Measurements from ENCODE around the gene ZDHHC8. TPM values are rescaled to one million over a fixed set of nuclear protein-coding genes. Genes with fewer than 3 reads are reported as not detected.
A peak's percentile ranks its signal among the peaks of the same experiment; 100 is the strongest.

Gene ZDHHC8
- total RNA-seq, 1 donor from 2014 or later = 51.6 TPM

DNA sequence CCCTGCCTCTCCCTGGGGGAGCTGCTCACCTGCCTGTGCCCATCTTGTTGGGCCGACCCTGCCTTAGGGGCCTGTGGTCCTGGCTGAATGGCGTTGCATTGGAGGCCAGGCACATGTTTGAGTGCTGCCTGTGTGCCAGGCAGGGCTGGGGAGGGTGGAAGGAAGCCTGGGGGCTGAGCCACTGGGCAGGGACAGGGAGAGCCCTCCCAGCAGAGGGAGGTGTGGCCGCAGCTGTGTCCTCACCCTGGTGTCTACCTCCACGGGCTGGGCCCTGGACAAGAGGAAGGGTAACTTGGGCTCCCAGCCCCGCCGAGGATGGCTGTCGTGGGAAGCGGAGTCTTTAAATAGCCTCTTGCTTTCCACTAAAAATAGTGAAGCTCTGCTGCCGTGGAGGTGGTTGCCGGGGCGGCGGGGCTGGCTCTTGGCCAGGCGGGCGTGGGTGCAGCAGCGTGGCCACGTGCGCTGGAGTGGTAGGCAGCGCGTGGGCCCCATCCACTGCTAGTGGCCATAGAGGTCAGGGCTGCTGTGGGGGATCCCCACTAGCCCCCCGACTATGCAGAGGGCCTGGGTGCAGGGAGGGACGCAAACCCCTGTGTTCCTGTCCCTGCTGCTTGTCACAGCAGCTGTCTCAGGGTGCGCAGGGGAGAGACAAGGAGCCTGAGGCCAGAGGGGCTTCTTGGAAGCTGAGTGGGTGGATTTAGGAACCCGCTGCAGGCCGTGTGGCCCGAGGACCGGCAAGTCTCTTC lies 6.2 kb downstream of the ZDHHC8 start:
- intact Hi-C loops (cut with micrococcal nuclease) = no loop called here
- DNase-seq (peak; percentile 81), ATAC-seq (peak; percentile 79)

DNA sequence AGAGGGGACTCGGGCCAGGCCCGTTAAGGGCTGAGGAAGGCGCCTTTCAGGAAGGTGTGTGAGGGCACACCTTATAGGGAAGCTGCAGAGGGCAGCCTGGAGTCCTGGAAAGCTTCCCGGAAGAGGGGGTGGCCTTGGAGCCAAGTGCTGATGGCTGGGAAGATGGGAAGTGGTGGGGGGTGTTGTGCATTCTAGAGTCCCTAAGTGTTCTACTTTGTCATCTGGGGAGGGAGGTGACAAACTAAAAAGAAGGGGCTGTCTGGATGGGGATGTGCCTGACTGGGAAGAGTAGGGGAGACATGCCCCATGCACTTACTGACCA lies 6.8 kb downstream of the ZDHHC8 start:
- DNase-seq = no peak
- intact Hi-C loops (cut with micrococcal nuclease) = no loop called here
- ATAC-seq = peak; percentile 45

DNA sequence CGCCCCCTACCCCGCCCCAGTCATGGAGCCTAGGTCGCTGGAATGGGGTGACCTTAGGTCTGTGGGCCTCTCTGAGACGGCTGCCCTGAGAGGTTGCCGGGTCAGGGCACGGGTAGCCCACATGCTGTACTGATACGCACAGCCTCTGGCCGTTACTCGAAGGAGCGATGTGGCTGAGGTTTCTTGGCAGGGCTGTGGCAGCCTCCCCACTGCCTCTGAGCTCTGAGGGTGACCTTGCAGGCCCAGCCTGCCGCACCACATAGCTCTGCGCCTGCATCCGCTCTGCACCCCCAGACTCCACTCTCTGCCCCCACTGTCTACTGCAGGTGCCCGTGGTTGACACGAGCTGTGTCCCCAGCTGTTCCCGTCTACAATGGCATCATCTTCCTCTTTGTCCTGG lies 7.3 kb downstream of the ZDHHC8 start:
- no peak for DNase-seq
- intact Hi-C loops (cut with micrococcal nuclease) = no loop called here
- ATAC-seq = peak; percentile 10

DNA sequence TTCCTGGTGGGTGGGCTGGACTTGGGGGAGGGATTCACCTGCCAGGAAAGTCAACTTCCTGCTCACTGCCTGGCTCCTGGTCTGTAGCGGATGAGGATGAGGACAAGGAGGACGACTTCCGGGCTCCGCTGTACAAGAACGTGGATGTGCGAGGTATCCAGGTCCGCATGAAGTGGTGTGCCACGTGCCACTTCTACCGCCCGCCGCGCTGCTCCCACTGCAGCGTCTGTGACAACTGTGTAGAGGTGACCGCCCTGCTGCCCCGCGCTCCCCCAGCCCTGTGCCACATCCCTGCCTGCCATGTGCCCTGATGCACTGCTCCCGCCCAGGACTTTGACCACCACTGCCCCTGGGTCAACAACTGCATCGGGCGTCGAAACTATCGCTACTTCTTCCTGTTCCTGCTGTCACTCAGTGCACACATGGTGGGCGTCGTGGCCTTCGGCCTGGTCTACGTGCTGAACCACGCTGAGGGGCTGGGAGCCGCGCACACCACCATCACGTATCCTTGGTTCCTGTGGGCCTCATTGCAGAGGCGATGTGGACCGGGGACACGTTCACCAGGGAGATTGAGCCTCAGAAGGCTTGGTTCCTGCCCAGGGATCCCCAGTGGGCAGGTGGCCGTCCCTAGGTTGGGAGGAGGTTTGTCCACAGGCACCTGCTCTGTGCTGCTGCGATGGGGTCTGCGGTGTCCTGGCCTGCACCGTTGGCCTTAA lies 7.9 kb downstream of the ZDHHC8 start:
- intact Hi-C loops (cut with micrococcal nuclease) = no loop called here
- DNase-seq (no peak), ATAC-seq (no peak)

DNA sequence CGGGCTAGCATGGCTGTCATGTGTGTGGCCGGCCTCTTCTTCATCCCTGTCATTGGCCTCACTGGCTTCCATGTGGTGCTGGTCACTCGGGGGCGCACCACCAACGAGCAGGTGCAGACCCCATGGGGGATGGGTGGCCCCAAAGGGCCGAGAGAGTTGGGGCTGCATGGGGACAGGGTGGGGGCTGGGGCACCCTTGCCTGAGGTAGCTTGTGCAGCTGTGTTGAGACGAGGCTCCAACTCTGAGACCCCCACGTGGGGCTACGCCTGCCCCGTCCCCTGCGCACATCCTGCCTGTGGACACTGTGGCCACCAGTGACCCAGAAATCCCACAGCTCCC lies 8.5 kb downstream of the ZDHHC8 start:
- DNase-seq (no peak), ATAC-seq (no peak)
- intact Hi-C loops (cut with micrococcal nuclease) = no loop called here

DNA sequence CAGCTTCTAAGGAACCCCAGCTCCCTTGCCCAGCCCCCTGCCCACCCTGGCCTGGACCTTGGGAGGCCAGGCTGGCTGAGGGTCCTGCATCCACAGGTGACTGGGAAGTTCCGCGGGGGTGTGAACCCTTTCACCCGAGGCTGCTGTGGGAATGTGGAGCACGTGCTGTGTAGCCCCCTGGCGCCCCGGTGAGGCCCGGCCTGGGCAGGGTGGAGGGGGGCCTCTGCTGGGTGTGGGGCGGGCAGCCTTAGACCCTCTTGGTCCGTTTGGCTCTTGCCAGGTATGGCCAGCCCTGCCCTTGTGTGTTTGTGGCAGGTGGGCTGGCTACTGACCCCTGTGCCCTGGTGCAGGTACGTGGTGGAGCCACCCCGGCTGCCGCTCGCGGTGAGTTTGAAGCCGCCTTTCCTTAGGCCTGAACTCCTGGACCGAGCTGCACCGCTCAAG lies 8.9 kb downstream of the ZDHHC8 start:
- DNase-seq (no peak), ATAC-seq (no peak)
- intact Hi-C loops (cut with micrococcal nuclease) = no loop called here

DNA sequence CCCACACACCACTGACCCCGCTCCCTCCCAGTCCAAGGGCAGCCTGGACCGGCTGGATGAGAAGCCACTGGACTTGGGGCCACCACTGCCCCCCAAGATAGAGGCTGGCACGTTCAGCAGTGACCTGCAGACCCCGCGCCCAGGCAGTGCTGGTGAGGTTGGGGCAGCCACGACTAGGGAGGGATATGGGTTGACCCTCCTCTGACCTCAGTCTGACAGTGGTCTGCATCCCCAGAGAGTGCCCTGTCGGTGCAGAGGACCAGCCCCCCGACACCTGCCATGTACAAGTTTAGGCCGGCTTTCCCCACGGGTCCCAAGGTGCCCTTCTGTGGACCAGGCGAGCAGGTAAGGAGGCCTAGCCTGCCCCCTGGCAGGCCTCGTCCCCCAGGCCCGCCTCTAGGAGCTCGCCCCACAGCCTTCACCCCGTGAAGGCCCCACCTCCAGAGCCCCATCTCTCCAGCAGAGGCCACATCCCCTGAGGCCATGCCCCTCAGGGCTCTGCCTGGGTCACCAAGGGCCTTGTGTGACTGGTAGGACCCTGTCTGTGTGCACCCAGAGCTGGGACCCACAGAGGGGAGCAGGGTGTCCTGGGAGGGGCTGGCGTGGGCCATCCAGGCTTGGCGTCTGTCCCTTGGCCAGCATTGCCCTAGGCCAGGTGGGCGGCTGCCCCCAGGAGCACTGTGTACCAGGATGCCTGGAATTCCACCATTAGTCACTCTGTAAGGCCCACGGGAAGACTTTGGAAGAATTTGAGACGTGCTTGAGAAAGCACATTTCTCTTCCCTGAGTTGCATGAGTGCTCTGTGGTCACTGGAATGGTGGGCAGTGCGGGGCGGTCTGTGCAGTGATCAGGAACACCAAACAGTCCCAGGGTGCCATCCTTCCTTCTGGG lies 9.8 kb downstream of the ZDHHC8 start:
- ATAC-seq (no peak), DNase-seq (no peak)
- intact Hi-C loops (cut with micrococcal nuclease) = no loop called here

DNA sequence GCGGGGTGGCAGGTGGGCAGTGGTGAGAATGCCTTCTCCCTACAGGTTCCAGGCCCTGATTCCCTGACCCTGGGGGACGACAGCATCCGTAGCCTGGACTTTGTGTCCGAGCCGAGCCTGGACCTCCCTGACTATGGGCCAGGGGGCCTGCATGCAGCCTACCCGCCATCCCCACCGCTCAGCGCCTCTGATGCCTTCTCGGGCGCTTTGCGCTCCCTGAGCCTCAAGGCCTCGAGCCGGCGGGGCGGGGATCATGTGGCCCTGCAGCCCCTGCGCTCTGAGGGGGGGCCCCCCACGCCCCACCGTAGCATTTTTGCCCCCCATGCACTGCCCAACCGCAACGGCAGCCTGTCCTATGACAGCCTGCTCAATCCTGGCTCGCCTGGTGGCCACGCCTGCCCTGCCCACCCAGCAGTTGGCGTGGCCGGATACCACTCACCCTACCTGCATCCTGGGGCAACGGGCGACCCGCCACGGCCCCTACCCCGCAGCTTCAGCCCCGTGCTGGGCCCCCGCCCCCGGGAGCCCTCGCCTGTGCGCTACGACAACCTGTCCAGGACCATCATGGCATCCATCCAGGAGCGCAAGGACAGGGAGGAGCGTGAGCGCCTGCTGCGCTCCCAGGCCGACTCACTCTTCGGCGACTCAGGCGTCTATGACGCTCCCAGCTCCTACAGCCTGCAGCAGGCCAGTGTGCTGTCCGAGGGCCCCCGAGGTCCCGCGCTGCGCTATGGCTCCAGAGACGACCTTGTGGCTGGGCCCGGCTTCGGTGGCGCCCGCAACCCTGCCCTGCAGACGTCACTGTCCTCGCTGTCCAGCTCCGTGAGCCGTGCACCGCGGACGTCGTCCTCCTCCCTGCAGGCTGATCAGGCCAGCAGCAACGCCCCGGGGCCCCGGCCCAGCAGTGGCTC lies 11.4 kb downstream of the ZDHHC8 start:
- ATAC-seq (no peak), DNase-seq (no peak)
- intact Hi-C loops (cut with micrococcal nuclease) = no loop called here

DNA sequence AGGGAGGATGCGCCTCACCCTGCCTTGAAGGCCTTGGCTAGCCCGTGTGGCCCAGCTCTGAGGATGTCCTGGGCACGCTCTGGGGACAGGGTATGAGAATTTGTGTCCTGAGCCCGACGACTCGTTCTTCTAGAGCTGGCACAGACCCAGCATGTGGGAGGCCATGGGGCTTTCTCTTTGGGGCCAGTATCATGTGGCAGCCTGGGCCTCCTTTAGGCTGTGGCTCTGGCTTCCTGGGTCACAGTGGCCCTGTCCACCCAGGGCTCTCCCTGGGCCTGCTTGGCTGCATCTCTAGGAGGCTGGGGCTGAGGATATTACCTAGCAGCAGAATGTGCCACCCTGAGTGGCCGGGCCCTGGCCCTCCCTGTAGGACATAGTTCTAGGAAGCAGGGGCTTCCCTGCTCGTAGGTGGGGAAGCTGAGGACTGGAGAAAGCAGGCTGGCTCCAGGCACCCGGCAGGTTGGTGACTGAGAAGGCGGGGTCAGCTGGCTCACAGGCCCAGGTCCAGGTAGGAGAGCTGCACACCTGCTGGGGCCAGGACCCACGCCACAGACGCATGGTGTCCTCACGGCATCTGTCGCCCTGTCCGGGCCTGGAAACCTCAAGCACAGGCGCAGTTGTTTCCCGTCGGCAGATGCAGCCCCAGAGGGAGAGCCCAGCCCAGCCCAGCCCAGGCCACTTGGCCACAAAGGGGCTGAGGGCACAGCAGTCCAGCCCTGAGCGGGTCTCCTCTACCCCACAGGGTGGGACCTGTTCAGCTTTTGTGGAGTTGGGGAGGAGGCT lies 12.5 kb downstream of the ZDHHC8 start:
- DNase-seq (no peak), ATAC-seq (no peak)
- intact Hi-C loops (cut with micrococcal nuclease) = no loop called here

DNA sequence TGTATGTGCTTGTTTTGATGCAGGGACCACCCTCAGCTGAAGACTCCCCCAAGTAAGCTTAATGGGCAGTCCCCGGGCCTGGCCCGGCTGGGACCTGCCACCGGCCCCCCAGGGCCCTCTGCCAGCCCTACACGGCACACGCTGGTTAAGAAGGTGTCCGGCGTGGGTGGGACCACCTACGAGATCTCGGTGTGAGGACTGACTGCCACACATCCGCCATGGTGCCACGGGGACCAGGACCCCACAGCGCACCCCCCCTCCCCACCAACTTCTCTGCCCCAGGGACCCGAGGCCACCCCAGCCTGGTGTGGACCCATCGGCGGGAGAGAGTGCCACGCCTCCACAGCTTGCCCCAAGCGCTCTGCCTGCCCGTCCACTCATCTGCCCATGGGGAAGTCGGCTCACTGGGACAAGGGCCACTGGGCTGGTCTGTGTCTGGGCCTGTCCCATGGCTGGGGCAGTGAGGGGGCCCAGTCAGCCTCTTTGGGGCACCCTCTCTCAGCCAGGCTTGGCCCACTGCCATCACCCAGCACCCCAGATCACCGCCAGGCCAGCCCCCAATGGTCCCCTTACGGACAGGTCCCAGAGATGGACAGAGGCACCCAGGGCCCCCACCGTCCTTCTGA lies 13.7 kb downstream of the ZDHHC8 start:
- DNase-seq (no peak), ATAC-seq (no peak)
- intact Hi-C loops (cut with micrococcal nuclease) = no loop called here

DNA sequence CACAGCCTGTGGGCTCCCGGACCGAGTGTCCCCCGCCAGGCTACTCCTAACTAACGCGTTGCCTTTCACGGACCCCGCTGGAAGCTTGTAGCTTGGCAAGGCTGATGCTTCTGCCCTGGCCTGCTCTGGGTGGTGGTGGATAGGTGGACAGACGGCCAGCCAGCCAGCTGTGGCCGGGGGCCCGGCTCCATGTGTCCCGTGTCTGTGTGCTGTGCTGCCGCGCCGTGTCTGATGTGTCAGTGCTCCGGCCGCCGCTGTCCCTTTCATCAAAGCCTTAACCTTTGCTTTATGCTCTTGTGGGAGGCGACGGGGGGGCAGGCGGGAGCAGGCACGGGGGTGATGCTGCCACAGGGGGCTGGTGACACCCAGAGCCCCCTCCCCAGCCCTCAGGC lies 14.2 kb downstream of the ZDHHC8 start:
- intact Hi-C loops (cut with micrococcal nuclease) = no loop called here
- no peak for ATAC-seq

DNA sequence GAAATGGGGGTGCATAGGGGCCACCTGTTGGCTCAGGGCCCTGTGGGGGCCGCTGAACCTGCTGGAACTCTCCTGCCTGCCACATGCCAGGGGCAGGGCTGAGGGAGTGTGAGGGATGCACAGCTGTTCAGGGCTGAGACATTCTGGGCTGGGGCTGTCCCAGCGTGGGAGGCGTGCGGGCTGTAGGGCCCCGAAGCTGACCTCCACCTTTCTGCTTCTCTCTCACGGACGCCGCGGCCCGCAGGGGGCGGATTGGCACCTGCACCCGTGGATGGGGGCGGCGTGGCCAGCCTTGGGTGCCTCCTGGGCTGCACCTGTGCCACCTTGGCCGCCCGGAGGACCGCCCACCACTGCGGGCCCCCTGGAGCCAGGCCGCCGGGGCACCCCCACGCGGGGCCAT lies 15.2 kb downstream of the ZDHHC8 start:
- DNase-seq (no peak), ATAC-seq (no peak)
- intact Hi-C loops (cut with micrococcal nuclease) = no loop called here

More for the DNA sequence above, 14.2 kb downstream of the ZDHHC8 start:
- DNase-seq = no peak

DNA sequence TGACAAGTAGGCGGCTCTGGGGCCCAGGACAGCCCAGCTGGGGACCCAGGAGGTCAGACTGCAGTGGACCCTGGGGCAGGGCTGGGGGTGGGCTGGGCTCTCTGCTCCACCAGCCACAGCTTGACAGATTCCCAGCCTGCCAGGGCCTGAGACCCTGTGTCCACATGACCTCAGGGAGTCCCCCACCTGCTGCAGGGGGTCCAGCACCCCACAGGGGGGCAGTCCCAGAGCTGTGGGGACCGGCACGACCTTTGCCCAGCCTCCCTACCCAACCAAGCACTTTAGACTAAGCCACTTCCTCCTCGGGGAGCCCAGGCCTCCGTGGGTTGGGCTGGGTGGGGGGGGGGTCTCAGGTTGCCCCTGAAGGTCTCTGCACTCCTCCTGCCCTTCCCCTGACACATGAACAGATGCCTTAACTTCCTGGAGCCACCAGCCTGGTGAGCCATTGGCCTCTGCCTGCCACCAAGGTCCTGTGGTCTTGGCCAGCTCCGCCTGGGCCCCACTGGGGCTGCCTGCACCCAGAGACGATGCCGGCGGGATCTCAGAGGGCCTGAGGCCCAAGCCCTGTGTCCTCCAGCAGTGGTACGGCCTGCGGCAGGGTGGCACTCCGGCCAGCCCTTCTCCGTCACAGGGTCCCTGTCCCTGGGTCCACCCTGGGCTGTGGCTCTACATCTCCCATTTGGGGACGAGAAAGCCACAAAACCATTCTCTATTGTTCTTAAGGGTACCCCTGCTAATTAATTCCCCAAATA lies 15.8 kb downstream of the ZDHHC8 start:
- DNase-seq = no peak
- intact Hi-C loops (cut with micrococcal nuclease) = no loop called here
- no peak for ATAC-seq

DNA sequence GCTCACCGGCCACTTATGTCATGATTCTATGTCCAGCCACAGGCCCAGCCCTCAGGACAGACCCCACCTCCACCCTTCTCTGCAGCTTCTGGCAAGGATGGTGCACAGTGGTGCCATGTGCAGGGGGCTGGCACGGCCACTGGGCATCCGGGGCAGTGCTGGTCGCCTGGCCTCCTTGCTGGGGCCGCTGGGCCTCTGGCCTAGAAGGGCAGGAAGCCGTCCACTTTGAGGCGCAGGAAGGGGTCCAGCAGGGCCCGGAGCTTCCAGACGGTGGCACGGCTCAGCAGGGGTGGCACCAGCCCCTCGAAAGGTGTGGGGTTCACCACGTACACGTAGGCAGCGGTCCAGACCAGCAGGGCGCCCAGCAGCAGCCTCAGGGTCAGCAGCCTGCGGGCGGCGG lies 16.8 kb downstream of the ZDHHC8 start:
- DNase-seq (no peak), ATAC-seq (no peak)
- intact Hi-C loops (cut with micrococcal nuclease) = no loop called here

DNA sequence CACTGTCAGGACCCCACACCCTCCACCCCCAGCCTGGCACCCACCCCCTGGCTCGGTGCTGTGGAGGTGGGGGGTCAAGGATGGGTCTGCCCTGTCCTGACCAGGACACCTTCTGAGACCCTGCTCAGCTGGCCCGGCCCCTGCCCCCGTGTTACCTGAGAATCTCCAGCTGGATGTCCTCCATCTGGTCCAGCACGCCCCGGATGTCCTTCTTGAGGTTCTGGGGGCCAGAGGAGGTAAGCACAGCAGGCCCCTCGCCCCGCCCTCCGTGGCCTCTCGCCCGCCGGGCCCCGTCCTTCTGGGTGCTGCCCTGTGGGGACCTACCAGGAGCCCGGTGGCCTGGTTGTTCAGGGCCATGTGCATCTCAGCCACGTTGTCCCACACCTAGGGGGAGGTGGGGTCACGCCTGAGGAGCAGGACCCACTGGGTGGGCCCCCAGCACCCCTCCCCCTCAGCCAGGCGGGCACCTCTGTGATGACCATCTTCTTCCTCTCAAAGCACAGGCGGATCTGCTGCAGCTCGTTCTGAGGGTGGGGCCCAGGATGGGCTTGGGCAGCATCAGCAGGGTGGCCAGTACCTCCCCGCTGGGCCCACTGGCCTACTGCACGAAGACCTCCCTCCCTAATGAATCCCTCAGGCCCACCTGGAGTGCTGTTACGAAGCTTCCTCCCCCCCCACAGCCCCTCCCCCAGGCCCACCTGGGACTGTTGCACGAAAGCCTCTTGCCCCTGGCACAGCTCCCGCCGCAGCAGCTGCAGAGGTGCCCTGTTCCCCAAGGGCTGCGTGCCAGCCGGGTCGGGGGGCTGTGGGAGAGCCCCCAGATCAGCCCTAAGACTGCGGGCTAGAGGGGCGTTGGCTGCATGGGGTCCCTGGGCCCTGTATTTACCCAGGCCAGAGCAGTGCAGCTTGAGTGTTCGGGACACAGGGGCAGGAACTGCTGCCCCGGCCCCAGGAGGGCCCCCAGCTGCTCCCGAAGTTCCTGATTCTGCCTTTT lies 17.9 kb downstream of the ZDHHC8 start:
- intact Hi-C loops (cut with micrococcal nuclease) = no loop called here
- ATAC-seq (no peak), DNase-seq (no peak)

Data from left ventricle myocardium superior (tissue), 1 donor.